Effector CD4-positive, alpha-beta T cell (primary cell): ENCODE measurements around the gene ZNF609.
A peak's percentile ranks its signal among the peaks of the same experiment; 100 is the strongest.

ENCODE experiments used
- DNase-seq: peaks from one replicate; pipeline ENCODE4 v3.0.0-alpha.2; 2020
- total RNA-seq: gene quantifications from one replicate; lab custom pipeline; 2026; lab: John Stamatoyannopoulos, UW

ZNF609 gene, protein sequence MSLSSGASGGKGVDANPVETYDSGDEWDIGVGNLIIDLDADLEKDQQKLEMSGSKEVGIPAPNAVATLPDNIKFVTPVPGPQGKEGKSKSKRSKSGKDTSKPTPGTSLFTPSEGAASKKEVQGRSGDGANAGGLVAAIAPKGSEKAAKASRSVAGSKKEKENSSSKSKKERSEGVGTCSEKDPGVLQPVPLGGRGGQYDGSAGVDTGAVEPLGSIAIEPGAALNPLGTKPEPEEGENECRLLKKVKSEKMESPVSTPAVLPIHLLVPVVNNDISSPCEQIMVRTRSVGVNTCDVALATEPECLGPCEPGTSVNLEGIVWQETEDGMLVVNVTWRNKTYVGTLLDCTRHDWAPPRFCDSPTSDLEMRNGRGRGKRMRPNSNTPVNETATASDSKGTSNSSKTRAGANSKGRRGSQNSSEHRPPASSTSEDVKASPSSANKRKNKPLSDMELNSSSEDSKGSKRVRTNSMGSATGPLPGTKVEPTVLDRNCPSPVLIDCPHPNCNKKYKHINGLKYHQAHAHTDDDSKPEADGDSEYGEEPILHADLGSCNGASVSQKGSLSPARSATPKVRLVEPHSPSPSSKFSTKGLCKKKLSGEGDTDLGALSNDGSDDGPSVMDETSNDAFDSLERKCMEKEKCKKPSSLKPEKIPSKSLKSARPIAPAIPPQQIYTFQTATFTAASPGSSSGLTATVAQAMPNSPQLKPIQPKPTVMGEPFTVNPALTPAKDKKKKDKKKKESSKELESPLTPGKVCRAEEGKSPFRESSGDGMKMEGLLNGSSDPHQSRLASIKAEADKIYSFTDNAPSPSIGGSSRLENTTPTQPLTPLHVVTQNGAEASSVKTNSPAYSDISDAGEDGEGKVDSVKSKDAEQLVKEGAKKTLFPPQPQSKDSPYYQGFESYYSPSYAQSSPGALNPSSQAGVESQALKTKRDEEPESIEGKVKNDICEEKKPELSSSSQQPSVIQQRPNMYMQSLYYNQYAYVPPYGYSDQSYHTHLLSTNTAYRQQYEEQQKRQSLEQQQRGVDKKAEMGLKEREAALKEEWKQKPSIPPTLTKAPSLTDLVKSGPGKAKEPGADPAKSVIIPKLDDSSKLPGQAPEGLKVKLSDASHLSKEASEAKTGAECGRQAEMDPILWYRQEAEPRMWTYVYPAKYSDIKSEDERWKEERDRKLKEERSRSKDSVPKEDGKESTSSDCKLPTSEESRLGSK (N-terminal part only)
- total RNA-seq = 120 reads per million, percentile 86 among the genes with 10 or more reads in this experiment

GRCh38 chr15:64460206-64460723 is at the start of gene ZNF609:
Gene ZNF609, plus strand, starts transcription at chr15:64460578. Its CDS starts 38,842 bp downstream, at chr15:64499420.
- peak; percentile 77 for DNase-seq

DNA sequence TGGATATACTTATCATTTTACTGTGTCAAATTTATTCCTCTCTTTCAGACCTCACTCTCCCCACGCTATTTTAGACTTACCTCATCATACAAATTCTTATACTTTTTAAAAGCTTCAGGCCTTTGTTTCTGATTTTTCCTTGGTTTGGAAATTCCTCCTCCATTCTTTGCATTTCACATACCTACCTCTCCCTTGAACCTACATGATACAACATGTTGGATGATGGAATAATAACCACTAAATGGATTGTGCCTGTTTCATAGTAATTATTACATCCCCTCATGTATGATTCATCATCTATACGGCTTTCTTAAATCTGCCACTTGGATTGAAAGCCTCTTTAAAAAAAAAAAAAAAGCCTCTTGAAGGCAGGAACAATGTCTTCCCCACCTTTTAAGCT is 48.2 kb upstream of the ZNF609 start:
- DNase-seq = no peak

DNA sequence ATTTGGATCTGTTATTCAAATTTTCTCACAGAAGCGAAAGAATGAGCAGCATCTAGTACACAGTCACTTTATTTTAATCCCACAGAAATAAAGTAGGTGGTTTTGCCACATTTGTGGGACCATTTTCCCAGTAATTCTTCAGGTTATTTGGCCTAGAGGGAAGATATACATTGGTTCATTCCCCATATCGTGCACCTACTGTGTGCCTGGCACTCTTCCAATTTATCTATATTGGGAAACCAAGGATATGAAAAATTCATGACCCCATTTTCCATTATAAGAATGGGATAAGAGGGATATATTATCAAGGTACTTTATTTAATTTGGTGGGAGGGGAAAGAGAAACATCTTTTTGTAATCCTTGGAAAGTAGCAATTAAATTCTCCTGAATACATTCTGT is 37.7 kb upstream of the ZNF609 start:
- DNase-seq = no peak

- no peak for DNase-seq
Measured at GRCh38 chr15:64423970-64424369, 36.4 kb upstream of the ZNF609 start.

DNA sequence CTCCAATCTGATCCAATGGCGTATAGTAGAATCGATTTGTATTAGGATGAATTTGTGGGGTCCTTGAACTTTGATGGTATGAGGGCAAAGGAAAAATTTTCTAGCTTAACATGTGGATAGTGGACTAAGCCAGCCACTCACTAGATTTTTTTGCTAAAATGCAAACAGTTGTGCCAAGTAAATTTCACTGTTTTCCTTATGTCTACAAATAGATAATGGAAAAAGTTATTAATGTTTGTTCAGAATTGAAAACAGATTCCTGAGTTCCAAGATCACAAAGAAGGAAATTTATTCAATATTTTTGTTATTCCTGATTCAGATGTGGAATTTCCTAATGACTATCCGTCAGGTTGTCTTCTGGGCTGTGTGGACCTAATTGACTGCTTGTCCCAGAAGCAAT is 35.2 kb upstream of the ZNF609 start:
- DNase-seq = no peak

- no peak for DNase-seq
Measured at GRCh38 chr15:64426845-64427465, 33.4 kb upstream of the ZNF609 start.

DNA sequence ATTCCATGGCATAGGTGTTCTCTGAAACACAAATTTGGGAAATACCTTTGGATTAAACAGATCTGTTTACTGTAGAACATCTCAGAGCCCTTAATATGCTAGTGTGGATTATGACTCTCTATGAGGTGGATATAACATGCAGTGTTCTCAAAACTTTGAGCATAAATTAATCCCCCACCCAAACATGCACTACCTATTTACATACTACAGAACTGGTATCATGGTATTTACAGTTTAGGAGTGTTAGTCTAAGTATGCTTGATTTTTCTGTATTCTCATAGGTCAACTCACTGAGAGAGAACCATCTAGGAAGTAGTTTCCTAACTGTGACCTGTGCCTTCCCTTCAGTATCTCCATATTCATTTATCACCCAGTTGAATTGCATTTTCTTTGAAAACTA is 30.9 kb upstream of the ZNF609 start:
- DNase-seq = no peak

GRCh38 chr15:64430000-64430735 is 30.2 kb upstream of the ZNF609 start:
- DNase-seq = peak; percentile 24

DNA sequence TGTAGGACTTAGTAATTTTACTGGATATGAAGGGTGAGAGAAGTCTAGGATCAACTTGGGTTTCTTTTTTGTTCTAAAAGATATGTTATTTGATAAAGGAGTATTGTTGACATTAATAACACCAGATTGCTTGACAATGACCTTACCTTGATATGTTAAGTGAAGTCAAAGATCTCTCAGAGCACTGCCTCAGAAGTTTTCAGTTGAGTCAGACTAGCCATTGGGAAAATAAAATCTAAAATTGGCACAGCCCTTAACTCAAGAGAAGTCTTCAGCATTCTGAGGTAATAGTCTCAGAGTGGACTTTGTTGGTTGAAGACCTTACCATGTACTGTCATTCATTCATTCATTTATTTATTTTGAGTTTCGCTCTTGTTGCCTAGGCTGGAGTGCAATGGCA is 22.4 kb upstream of the ZNF609 start:
- no peak for DNase-seq

GRCh38 chr15:64438653-64439447 is 21.5 kb upstream of the ZNF609 start:
- DNase-seq = no peak

DNA sequence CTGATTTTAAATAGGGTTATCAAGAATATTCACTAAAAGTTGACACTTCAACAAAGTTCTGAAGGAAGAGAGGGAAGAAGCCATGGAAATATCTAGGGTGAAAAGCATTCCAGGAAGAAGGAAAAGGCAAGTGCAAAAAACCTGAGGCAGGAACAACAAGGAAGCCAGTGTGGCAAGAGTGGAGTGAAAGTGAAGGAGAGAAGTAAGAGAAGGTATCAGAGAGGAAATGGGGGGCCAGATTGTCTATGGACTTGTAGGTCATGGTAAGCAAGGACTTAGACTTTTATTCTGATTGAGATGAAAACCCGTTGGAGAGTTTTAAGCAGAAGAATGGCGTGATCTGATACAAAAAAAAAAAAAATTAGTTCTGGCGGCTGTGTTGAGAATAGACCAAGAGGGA is 18.5 kb upstream of the ZNF609 start:
- no peak for DNase-seq

- no peak for DNase-seq
Measured at GRCh38 chr15:64443016-64443415, 17.4 kb upstream of the ZNF609 start.

- DNase-seq = no peak
Measured at GRCh38 chr15:64443747-64444621, 16.4 kb upstream of the ZNF609 start.

GRCh38 chr15:64444836-64445235 is 15.5 kb upstream of the ZNF609 start:
- no peak for DNase-seq

DNA sequence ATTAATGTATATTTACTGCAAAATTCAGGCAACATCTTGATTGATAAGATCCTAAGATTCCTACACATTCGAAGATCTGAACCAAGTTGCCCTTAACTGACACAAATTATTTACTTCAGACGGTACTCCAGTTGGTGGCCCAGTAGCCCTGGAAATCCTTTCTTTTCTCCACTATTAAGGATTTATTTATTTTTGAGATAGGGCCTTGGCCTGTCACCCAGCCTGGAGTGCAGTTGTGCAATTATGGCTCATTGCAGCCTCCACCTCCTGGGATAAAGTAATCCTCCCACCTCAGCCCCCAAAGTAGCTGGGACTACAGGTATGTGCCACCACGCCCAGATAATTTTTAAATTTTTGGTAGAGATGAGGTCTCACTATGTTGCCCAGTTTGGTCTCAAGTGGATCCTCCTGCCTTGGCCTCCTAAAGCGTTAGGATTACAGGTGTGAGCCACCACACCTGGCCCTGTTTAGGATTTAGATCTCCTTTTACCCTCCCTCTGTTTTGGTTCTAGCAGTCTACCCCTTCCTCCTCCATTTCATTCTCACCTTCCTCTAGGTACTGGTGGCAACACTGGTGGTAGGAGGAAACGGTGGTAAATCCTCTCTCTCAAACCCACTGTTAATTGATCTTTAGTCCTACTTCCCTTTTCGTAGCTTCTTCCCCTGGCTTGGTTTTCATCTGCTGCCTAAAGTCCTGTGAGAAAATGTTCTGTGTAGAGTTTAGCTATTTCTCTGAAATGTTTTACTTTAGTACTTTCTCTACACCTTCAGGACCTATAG is 12.7 kb upstream of the ZNF609 start:
- no peak for DNase-seq

DNA sequence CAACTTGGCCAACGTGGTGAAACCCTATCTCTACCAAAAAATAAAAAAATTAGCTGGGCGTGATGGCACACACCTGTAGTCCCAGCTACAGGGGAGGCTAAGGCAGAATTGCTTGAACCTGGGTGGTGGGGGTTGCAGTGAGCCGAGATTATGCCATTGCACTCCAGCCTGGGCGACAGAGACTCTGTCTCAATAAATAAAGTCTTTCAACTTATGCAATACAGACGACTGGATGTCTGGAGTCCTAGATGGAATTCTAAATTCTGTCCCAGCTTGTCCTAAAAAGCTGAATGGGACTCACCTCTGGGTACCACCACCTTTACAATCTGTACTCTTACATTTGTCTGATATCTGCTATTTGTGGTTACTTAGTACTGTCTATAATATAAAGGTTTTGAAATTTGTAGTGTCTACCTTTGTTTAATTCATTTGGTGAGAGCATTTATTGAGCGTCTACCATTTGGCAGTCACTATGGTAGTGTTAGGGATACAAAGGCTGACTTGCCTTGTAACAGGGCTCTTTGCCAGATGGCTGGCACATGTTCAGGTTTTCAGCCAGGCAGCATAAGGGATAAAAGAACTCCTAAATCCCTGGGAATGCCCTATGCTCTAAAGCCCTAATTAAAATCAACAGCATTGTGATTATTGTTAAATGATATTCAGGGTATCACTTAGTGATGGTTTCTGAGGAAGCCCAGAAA is 7.2 kb upstream of the ZNF609 start:
- DNase-seq = no peak

DNA sequence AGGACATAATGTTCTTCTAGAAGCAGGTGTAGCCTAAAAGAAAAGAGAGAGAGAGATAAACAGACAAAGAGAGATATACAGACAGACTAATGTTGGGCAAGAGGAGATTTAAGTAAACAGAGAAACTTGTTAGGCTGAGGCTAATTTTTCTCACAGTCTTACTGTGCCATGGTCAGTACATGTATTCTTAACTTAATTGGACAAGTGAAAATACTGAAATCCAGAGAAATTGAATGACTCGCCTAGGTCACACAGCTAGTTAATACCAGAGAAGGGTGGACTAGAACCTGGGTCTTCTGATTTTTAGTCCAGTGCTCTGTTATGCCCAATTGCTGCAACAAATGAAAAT is 6.7 kb upstream of the ZNF609 start:
- no peak for DNase-seq

DNA sequence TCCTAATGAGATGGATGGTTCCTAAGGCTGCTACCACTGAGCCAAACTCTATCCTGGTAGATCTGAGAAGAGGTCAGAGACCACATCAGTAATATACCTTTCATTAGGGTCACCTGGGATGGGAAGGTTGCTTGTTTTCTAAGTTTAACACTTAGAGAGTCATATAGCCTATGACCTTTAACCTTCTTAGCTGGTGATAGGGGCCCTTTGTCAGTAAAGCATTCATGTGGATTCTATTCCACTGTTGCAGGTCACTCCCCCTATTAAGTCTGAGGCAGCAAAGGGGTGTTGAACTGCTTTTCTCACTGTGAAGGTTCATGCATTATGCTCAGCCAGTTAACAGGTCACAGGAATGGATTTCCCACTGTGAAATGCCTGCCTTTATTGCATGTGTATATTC is 6.1 kb upstream of the ZNF609 start:
- no peak for DNase-seq
